CD4-positive, alpha-beta T cell treated with Interleukin-17A for 4 hours (primary cell): ENCODE results near the gene C2orf81.
A peak's percentile ranks its signal among the peaks of the same experiment; 100 is the strongest.
"Not testable (repeated sequence)": the region's sequence is repeated elsewhere in the genome, so short reads cannot be mapped to it uniquely, and the experiment has no call there.

Experiments
- DNase-seq: peaks from one replicate; pipeline ENCODE4 v3.0.0-alpha.2; 2020; ENCODE audit warnings: mixed read lengths

Gene C2orf81

GRCh38 chr2:74423231-74424095 lies 2.0 kb upstream of the C2orf81 start:
- DNase-seq = no peak

- DNase-seq = not testable (repeated sequence)
Measured at GRCh38 chr2:74420443-74421103, 846 bp downstream of the C2orf81 start.

GRCh38 chr2:74420006-74420405 lies 1.4 kb downstream of the C2orf81 start:
- DNase-seq = no peak

GRCh38 chr2:74419345-74419744 lies 2.1 kb downstream of the C2orf81 start:
- no peak for DNase-seq

GRCh38 chr2:74418312-74418711 lies 3.1 kb downstream of the C2orf81 start:
- DNase-seq = no peak

- no peak for DNase-seq
Measured at GRCh38 chr2:74417763-74418162, 3.7 kb downstream of the C2orf81 start.

- no peak for DNase-seq
Measured at GRCh38 chr2:74417197-74417596, 4.2 kb downstream of the C2orf81 start.

- DNase-seq = peak; percentile 17
Measured at GRCh38 chr2:74416778-74417177, 4.6 kb downstream of the C2orf81 start.

- peak; percentile 13 for DNase-seq
Measured at GRCh38 chr2:74415762-74416395, 5.5 kb downstream of the C2orf81 start.

GRCh38 chr2:74414881-74415761 lies 6.3 kb downstream of the C2orf81 start:
- DNase-seq = peak; percentile 58

- no peak for DNase-seq
Measured at GRCh38 chr2:74414441-74414840, 7.0 kb downstream of the C2orf81 start.

GRCh38 chr2:74413001-74413698 lies 8.3 kb downstream of the C2orf81 start:
- no peak for DNase-seq

- DNase-seq = no peak
Measured at GRCh38 chr2:74407682-74408081, 13.7 kb downstream of the C2orf81 start.

- DNase-seq = no peak
Measured at GRCh38 chr2:74406035-74406434, 15.4 kb downstream of the C2orf81 start.

- no peak for DNase-seq
Measured at GRCh38 chr2:74401891-74402290, 19.5 kb downstream of the C2orf81 start.

GRCh38 chr2:74399785-74400184 lies 21.6 kb downstream of the C2orf81 start:
- DNase-seq = no peak

- DNase-seq = no peak
Measured at GRCh38 chr2:74396149-74396548, 25.3 kb downstream of the C2orf81 start.

GRCh38 chr2:74393525-74393924 lies 27.9 kb downstream of the C2orf81 start:
- DNase-seq = no peak

- DNase-seq = no peak
Measured at GRCh38 chr2:74392449-74392743, 29.0 kb downstream of the C2orf81 start.

GRCh38 chr2:74391580-74392448 lies 29.6 kb downstream of the C2orf81 start:
- peak; percentile 98 for DNase-seq

GRCh38 chr2:74391209-74391579 lies 30.2 kb downstream of the C2orf81 start:
- DNase-seq = no peak
